GM12878 (cell line): ENCODE measurements around the gene SLC51A. TPM values are rescaled to one million over a fixed set of nuclear protein-coding genes. Genes with fewer than 3 reads are reported as not detected.

ENCODE experiments used
- ATAC-seq: fragments of 200-7000 bp; cut with Tn5 transposase; 3 replicates; pipeline ENCODE4 v1.9.1; 2020; ENCODE audit warnings: mild to moderate bottlenecking, moderate library complexity
- BruUV-seq: library from RNA; stranded (reverse); fragments of 400-500 nt; replicated peaks from 2 replicates; lab custom pipeline; 2021; lab: Mats Ljungman, UMichigan
- CTCF ChIA-PET: fragments of 300-600 bp; sonication (Branson Sonifier 250); formaldehyde crosslinking; extraction: SDS; loops from one replicate; lab custom pipeline; 2021; ENCODE audit warnings: inconsistent platforms; lab: Yijun Ruan, JAX
- POLR2A ChIA-PET: fragments of 350-600 bp; formaldehyde crosslinking; extraction: SDS; loops from one replicate; lab custom pipeline; 2021; ENCODE audit warnings: inconsistent platforms; lab: Charles Lee
- RAD21 ChIA-PET: fragments of 300-600 bp; sonication (Branson Sonifier 250); formaldehyde crosslinking; loops from one replicate; lab custom pipeline; 2023; ENCODE audit warnings: antibody characterized with exemption; ENCODE audit not compliant: unreplicated experiment; lab: Charles Lee
- SMC1A ChIA-PET: fragments of 300-600 bp; sonication (Branson Sonifier 250); formaldehyde crosslinking; loops from one replicate; lab custom pipeline; 2023; ENCODE audit not compliant: unreplicated experiment, uncharacterized antibody; lab: Charles Lee
- DNase-seq: peaks from one replicate; pipeline ENCODE4 v3.0.0-alpha.2; 2011; ENCODE audit warnings: low read depth, low spot score
- FAIRE-seq: peaks from 3 replicates; lab custom pipeline; 2011; peaks lifted over from hg19 to GRCh38; lab: Jason Lieb, UNC
- H2AFZ ChIP-seq: 2 replicates; pipeline ENCODE4 v1.6.0; 2011; ENCODE audit warnings: low read depth, low read length, control low read depth; ENCODE audit not compliant: control insufficient read depth
- H3K27ac ChIP-seq: 2 replicates; pipeline ENCODE4 v1.5.1; 2011; ENCODE audit warnings: control low read depth; ENCODE audit not compliant: control insufficient read depth, insufficient read depth
- H3K27me3 ChIP-seq, 2 experiments: replicated peaks in 1 of 2; 2 replicates each; pipeline versions ENCODE4 v1.6.0 to v1.6.1; 2011; ENCODE audit warnings: low read length in 1 of 2; ENCODE audit not compliant: control insufficient read depth in 2 of 2, insufficient read depth in 2 of 2
- H3K36me3 ChIP-seq, 2 experiments: 2 replicates each; pipeline ENCODE4 v1.5.1; 2011; ENCODE audit warnings: low read length in 1 of 2; ENCODE audit not compliant: control insufficient read depth in 2 of 2, insufficient read depth in 2 of 2
- H3K4me1 ChIP-seq: 2 replicates; pipeline ENCODE4 v1.6.1; 2011; ENCODE audit warnings: mild to moderate bottlenecking, low read length, moderate library complexity, mixed read lengths; ENCODE audit not compliant: control insufficient read depth, insufficient read depth
- H3K4me2 ChIP-seq: 2 replicates; pipeline ENCODE4 v1.6.0; 2011; ENCODE audit warnings: control low read depth; ENCODE audit not compliant: control insufficient read depth, insufficient read depth
- H3K4me3 ChIP-seq: fragments of 200-600 bp; sonication (generic); 2 replicates; pipeline ENCODE4 v1.5.1; 2016
- H3K79me2 ChIP-seq: 2 replicates; pipeline ENCODE4 v1.6.0; 2011; ENCODE audit warnings: low read length; ENCODE audit not compliant: control insufficient read depth, insufficient read depth
- H3K9ac ChIP-seq: 2 replicates; pipeline ENCODE4 v1.8.0; 2011; ENCODE audit warnings: low read length, control low read depth, mixed read lengths; ENCODE audit not compliant: control insufficient read depth, insufficient read depth
- H3K9me3 ChIP-seq: replicated peaks from 3 replicates; pipeline ENCODE4 v1.5.1; 2011; ENCODE audit warnings: mild to moderate bottlenecking, low read length; ENCODE audit not compliant: control insufficient read depth, insufficient read depth
- H4K20me1 ChIP-seq: 2 replicates; pipeline ENCODE4 v1.6.0; 2011; ENCODE audit not compliant: control insufficient read depth, insufficient read depth
- DPF2 ChIP-seq: fragments of 450-650 bp; IDR thresholded peaks from 2 replicates; pipeline ENCODE4 v1.6.1; 2017; ENCODE audit warnings: mild to moderate bottlenecking
- EED ChIP-seq: sonication (generic); IDR thresholded peaks from 2 replicates; pipeline ENCODE4 v1.6.1; 2016; ENCODE audit warnings: antibody characterized with exemption, low read depth
- GATAD2B ChIP-seq: fragments of 450-650 bp; conservative IDR thresholded peaks from 2 replicates; pipeline ENCODE4 v1.6.1; 2017; ENCODE audit warnings: low read depth, mild to moderate bottlenecking, moderate library complexity
- JUNB ChIP-seq: IDR thresholded peaks from 2 replicates; pipeline ENCODE4 v1.6.1; 2016; ENCODE audit warnings: antibody characterized with exemption, mild to moderate bottlenecking
- MXI1 ChIP-seq: fragments of 150-350 bp; IDR thresholded peaks from 2 replicates; pipeline ENCODE4 v1.6.1; 2011; ENCODE audit warnings: low read depth, mild to moderate bottlenecking, inconsistent platforms, low read length, improper control_type of control experiment
- NR2F1 ChIP-seq: fragments of 450-650 bp; conservative IDR thresholded peaks from 2 replicates; pipeline ENCODE4 v1.6.1; 2017; ENCODE audit warnings: mild to moderate bottlenecking
- POLR2A ChIP-seq: IDR thresholded peaks from 2 replicates; pipeline ENCODE4 v1.6.1; 2011; ENCODE audit warnings: low read depth, mild to moderate bottlenecking, low read length
- RUNX3 ChIP-seq: IDR thresholded peaks from 2 replicates; pipeline ENCODE4 v1.6.1; 2012; ENCODE audit warnings: low read length, inconsistent platforms
- SMAD1 ChIP-seq: fragments of 450-650 bp; IDR thresholded peaks from 2 replicates; pipeline ENCODE4 v1.6.1; 2018; ENCODE audit warnings: mild to moderate bottlenecking, low read depth; ENCODE audit not compliant: partially characterized antibody
- STAT1 ChIP-seq: fragments of 450-650 bp; conservative IDR thresholded peaks from 2 replicates; pipeline ENCODE4 v1.6.1; 2014; ENCODE audit warnings: antibody characterized with exemption, mild to moderate bottlenecking
- TCF12 ChIP-seq: IDR thresholded peaks from 2 replicates; pipeline ENCODE4 v1.6.1; 2011; ENCODE audit warnings: low read depth, mild to moderate bottlenecking, low read length
- ZZZ3 ChIP-seq: IDR thresholded peaks from 2 replicates; pipeline ENCODE4 v1.6.1; 2011; ENCODE audit warnings: low read depth; ENCODE audit not compliant: control insufficient read depth, insufficient read length
- WGBS: methylation state at CpG from one replicate; pipeline ENCODE4 v1.1.6; 2016; ENCODE audit warnings: low lambda C conversion rate; ENCODE audit not compliant: insufficient replicate concordance, insufficient coverage; ENCODE audit errors: missing lambda C conversion rate; 5-methylcytosine and 5-hydroxymethylcytosine counted together
- in situ Hi-C: fragments of 300-500 bp; cut with MboI; formaldehyde crosslinking; loops from 9 replicates; pipeline ENCODE4 v1.14.3; 2018; ENCODE audit warnings: mixed read lengths
- intact Hi-C: fragments of 100-400 bp; cut with micrococcal nuclease; formaldehyde crosslinking; loops from one replicate; pipeline ENCODE4 v1.14.2; 2022; ENCODE audit not compliant: unreplicated experiment
- polyA plus RNA-seq, 11 experiments: library from polyadenylated mRNA; depleted of rRNA in 4 of 11; unstranded in 6 of 11; stranded (reverse) in 5 of 11; fragments of >200 nt; fragmentation: Nextera tagmentation in 4 of 11; fragmentation: Illumina TruSeq in 1 of 11; extraction: Ambion mirVana in 4 of 11; extraction: Trizol in 1 of 11; gene quantifications; 1 replicate in 1 of 11; 2 replicates in 10 of 11; pipeline versions ENCODE4 v1.2.1 to v1.2.3, GENCODE V29; 2011 to 2016; ENCODE audit warnings: inconsistent platforms in 2 of 11, missing spikeins in 2 of 11, low read depth in 1 of 11
- total RNA-seq, 4 experiments: library from RNA; depleted of rRNA in 3 of 4; stranded (reverse); fragments of >200 nt in 3 of 4; fragmentation: Illumina TruSeq in 1 of 4; extraction: Trizol in 1 of 4; gene quantifications; 2 replicates each; pipeline versions ENCODE4 v1.2.1 to v1.2.3, GENCODE V29; 2013 to 2021
- TF ChIP-seq, protein P1 (sequence below): fragments of 450-650 bp; formaldehyde crosslinking; IDR thresholded peaks from 2 replicates; pipeline ENCODE4 v1.4.0; 2020; ENCODE audit warnings: mild to moderate bottlenecking, moderate library complexity
- TF ChIP-seq, protein P2 (sequence below): IDR thresholded peaks from 2 replicates; pipeline ENCODE4 v1.6.1; 2012; ENCODE audit warnings: mild to moderate bottlenecking, low read depth, low read length

The SLC51A gene
- total and polyA plus RNA-seq, 10 of the 15 experiments (the other 5 are each of a cell fraction or from before 2014, with no cell fraction given): 0.99 to 3.9 (median 2.2) TPM; not detected in 6

DNA sequence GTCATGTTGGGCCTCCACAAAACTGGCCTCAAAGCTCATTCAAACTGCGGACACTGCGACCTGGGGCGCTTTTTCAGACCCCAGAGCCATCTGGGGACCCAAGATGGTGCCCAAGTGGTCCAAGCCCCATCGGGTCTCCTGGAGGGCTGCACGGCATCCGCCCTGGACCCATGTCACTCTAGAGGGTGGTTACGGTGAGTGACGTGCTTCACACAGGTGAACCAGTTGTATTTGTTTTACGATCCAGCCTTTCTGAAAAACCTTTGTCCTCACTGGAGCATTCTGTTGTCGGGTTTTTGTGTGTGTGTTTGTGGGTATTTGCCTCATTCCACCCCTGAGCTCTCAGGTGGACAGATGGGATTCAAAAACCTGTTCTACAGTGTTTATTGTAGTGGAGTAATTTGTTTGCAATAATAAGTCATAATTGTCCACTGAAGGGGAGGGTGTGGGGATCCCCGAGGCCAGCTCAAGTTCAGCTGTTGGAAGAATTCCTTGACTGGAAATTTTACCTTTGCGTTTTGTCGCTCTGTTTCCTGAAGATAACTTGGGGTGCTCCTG lies 1.9 kb downstream of the SLC51A start (continued):
- TF ChIP-seq JUNB: no peak
- no peak for TF ChIP-seq NR2F1
- TF ChIP-seq DPF2: no peak
- TF ChIP-seq ZZZ3: no peak

DNA sequence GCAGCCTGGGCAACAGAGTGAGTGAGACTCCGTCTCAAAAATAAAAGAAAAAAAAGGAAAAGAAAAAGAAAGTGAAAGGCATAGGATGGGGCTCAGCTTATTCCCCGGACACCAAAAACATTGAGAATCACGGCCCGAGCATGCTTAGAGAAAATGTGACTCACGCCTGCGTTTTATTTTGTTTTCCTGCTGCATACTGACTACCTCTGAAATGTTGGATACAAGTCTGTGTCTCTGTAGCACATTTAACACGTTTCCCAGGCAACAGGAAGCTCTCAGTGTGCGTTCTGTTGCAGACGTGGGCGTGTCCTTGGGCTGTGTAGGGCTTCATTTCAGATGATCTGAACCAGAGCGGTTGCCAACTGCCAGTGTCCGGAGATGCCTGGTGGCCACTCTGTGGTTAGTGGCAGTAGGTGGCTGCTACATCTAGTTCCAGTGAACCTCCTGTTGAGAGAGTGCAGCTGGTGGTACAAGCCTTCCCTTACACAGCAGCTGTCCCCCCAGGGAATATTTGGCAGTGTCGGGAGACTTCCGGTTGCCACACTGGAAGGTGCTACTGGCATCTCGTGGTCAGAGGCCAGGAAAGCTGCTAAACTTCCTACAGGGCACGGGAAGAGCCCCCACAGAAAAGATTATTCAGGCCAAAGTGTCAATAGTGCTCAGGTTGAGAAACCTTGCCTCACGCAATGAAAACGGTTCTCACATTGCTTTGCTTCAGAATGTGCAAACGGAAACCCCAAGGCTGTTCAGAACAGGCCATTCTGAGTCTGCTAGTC lies 3.0 kb downstream of the SLC51A start:
- SMC1A ChIA-PET: interaction anchor here (0.6 to 2.8 kb wide), 7 partner anchors 11 to 234 kb away, joined by 3 to 9 read pairs (median 3); no protein-coding TSS in a partner anchor
- intact Hi-C loops (no loop called here), in situ Hi-C loops (no loop called here)
- peak overlapping the region; percentile 97 for H2AFZ ChIP-seq
- H3K79me2 ChIP-seq: no peaks in the 10 kb centered on the region
- H3K4me1 ChIP-seq: peaks cover 10% of the 10 kb centered on the region
- peak overlapping the region; percentile 48 for H3K27ac ChIP-seq
- 4% methylated on average over 19 of the region's 19 CpGs for WGBS
- no peaks in the 10 kb centered on the region for H3K27me3 ChIP-seq
- peak; percentile 96 for FAIRE-seq
- H3K9ac ChIP-seq: peak overlapping the region; percentile 28
- H3K4me2 ChIP-seq: peak overlapping the region; percentile 96
- RAD21 ChIA-PET: interaction anchor here (1.0 to 2.0 kb wide), 3 partner anchors 15 to 146 kb away, joined by 3 to 6 read pairs (median 3); no protein-coding TSS in a partner anchor
- no peaks in the 10 kb centered on the region for H3K9me3 ChIP-seq
- no TSS peak for BruUV-seq
- POLR2A ChIA-PET: interaction anchor here (0.5 to 0.6 kb wide), 2 partner anchors 146 to 172 kb away, joined by 3 read pairs; no protein-coding TSS in a partner anchor
- CTCF ChIA-PET: interaction anchor here (0.6 to 1.9 kb wide), 3 partner anchors 15 to 146 kb away, joined by 3 to 5 read pairs (median 3); no protein-coding TSS in a partner anchor
- H3K4me3 ChIP-seq: peak overlapping the region; percentile 24
- DNase-seq: peak; percentile 64
- no peaks in the 10 kb centered on the region for H4K20me1 ChIP-seq
- peak; percentile 95 for ATAC-seq
- H3K36me3 ChIP-seq: no peaks in the 10 kb centered on the region
- peak; percentile 84; the same call in 1 of the 2 replicates for TF ChIP-seq MXI1
- 0 out of 2 replicates have a peak, but pooled peaks have one; percentile 38 for TF ChIP-seq STAT1
- TF ChIP-seq, protein P1, sequence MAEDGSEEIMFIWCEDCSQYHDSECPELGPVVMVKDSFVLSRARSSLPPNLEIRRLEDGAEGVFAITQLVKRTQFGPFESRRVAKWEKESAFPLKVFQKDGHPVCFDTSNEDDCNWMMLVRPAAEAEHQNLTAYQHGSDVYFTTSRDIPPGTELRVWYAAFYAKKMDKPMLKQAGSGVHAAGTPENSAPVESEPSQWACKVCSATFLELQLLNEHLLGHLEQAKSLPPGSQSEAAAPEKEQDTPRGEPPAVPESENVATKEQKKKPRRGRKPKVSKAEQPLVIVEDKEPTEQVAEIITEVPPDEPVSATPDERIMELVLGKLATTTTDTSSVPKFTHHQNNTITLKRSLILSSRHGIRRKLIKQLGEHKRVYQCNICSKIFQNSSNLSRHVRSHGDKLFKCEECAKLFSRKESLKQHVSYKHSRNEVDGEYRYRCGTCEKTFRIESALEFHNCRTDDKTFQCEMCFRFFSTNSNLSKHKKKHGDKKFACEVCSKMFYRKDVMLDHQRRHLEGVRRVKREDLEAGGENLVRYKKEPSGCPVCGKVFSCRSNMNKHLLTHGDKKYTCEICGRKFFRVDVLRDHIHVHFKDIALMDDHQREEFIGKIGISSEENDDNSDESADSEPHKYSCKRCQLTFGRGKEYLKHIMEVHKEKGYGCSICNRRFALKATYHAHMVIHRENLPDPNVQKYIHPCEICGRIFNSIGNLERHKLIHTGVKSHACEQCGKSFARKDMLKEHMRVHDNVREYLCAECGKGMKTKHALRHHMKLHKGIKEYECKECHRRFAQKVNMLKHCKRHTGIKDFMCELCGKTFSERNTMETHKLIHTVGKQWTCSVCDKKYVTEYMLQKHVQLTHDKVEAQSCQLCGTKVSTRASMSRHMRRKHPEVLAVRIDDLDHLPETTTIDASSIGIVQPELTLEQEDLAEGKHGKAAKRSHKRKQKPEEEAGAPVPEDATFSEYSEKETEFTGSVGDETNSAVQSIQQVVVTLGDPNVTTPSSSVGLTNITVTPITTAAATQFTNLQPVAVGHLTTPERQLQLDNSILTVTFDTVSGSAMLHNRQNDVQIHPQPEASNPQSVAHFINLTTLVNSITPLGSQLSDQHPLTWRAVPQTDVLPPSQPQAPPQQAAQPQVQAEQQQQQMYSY: no peak
- 0 out of 2 replicates have a peak, but pooled peaks have one; percentile 35 for TF ChIP-seq POLR2A
- TF ChIP-seq RUNX3: peak; percentile 51
- TF ChIP-seq EED: 0 out of 2 replicates have a peak, but pooled peaks have one; percentile 25
- TF ChIP-seq SMAD1: no peak
- TF ChIP-seq, protein P2, sequence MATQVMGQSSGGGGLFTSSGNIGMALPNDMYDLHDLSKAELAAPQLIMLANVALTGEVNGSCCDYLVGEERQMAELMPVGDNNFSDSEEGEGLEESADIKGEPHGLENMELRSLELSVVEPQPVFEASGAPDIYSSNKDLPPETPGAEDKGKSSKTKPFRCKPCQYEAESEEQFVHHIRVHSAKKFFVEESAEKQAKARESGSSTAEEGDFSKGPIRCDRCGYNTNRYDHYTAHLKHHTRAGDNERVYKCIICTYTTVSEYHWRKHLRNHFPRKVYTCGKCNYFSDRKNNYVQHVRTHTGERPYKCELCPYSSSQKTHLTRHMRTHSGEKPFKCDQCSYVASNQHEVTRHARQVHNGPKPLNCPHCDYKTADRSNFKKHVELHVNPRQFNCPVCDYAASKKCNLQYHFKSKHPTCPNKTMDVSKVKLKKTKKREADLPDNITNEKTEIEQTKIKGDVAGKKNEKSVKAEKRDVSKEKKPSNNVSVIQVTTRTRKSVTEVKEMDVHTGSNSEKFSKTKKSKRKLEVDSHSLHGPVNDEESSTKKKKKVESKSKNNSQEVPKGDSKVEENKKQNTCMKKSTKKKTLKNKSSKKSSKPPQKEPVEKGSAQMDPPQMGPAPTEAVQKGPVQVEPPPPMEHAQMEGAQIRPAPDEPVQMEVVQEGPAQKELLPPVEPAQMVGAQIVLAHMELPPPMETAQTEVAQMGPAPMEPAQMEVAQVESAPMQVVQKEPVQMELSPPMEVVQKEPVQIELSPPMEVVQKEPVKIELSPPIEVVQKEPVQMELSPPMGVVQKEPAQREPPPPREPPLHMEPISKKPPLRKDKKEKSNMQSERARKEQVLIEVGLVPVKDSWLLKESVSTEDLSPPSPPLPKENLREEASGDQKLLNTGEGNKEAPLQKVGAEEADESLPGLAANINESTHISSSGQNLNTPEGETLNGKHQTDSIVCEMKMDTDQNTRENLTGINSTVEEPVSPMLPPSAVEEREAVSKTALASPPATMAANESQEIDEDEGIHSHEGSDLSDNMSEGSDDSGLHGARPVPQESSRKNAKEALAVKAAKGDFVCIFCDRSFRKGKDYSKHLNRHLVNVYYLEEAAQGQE: no peak
- peak; percentile 55; the same call in 1 of the 2 replicates for TF ChIP-seq TCF12
- no peak; the same call in 1 of the 2 replicates for TF ChIP-seq GATAD2B
